KOPT-K1 (cell line): ENCODE data around the gene GBGT1.

Experiments
- H3K27ac ChIP-seq: fragments of 200-600 bp; sonication (generic); 2 replicates; pipeline ENCODE4 v1.5.1; 2016; ENCODE audit warnings: antibody characterized with exemption, mild to moderate bottlenecking, low read depth, low read length; ENCODE audit not compliant: poor library complexity, severe bottlenecking
- H3K36me3 ChIP-seq: fragments of 200-600 bp; sonication (generic); 2 replicates; pipeline ENCODE4 v1.5.1; 2017; ENCODE audit warnings: antibody characterized with exemption, mild to moderate bottlenecking, low read length, moderate library complexity; ENCODE audit not compliant: insufficient read depth
- H3K9me3 ChIP-seq: fragments of 200-600 bp; sonication (generic); 2 replicates; pipeline ENCODE4 v1.5.1; 2017; ENCODE audit warnings: antibody characterized with exemption, low read length, mild to moderate bottlenecking; ENCODE audit not compliant: insufficient read depth, poor library complexity, severe bottlenecking

Gene GBGT1

DNA sequence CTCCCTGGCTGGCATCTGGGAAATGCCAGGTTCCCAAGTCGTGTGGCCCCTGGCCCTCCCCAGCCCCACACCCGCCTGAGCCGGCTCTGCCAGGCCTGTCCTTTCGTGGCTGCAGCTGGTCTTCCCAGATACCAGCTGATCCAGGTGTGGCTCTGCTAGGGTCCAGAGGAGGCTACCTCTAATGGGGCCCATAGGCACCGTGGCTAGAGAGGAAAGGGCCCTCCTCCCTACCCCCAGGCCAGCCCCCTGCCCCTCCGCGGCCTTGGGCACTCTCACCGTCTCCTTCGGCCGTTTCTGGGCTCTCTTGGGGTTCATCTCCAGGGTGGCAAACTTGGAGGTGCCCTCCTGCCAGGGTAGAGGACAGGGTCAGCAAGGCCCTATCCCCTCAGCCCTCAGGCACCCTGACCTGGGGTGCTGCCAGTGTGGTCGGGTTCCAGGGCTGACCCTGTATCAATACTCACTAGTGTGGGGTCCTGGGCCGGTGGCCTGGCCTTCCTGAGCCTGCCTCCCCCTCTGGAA lies 59.7 kb downstream of the GBGT1 start:
- Histone ChIP-seq H3K9me3 (no peaks in the 10 kb centered on the region), H3K36me3 (peaks cover 88% of the 10 kb centered on the region)

DNA sequence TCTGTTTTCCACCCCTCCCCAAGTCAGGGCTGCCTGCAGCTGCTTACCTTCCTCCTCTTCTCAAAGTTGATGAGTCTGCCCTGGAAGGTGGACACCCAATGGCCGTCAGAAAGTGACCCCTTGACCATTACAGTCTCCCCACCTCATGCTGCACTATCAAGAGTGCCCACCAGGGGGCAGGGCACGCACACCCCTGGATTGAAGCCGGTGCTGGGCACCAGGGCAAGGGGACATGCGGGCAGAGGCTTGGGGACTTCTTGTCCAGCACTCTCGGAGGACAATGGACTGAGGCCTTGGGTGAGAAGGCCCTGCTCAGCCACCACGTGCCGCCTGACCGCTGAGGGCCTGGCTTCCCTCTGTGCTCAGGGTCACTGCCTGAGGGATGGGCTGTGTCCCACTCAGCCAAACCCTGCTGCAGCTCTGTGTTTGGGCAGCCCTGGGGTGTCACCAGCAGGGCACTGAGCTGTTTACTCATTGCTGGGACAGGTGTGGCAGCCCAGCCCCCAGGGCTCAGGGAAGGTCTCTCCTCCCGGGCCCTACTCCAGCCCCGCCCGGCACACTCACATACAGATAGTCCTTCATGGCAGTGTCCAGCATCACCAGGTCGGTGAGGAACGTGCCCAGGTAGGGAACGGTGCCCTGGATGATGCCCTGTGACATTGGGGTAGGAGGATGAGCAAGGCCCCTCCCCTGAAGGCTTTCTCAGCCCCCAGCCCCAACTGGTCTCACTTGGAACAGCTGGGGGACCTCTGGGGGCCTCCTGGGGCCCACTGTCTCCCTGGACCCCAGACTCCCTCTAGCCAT lies 60.3 kb downstream of the GBGT1 start:
- no peak overlapping the region for H3K27ac ChIP-seq
- H3K36me3 ChIP-seq = peaks cover 88% of the 10 kb centered on the region
- H3K9me3 ChIP-seq = no peaks in the 10 kb centered on the region

More for the DNA sequence above, 59.7 kb downstream of the GBGT1 start:
- no peak overlapping the region for H3K27ac ChIP-seq
